Liver (tissue), 9 donors: ENCODE results near the gene TIGD1. TPM values are rescaled to one million over a fixed set of nuclear protein-coding genes. Genes with fewer than 3 reads are reported as not detected.

Experiments
- DNase-seq: peaks from one replicate; pipeline ENCODE4 v3.0.0-alpha.2; 2017; ENCODE audit warnings: low spot score
- H3K27ac ChIP-seq, 2 donors: one replicate each; pipeline ENCODE4 v1.7.0; 2013; ENCODE audit warnings: inconsistent platforms in 2 of 2, low read length in 2 of 2, control low read depth in 1 of 2, low read depth in 1 of 2, mild to moderate bottlenecking in 1 of 2
- H3K27me3 ChIP-seq, 4 donors: one replicate each; pipeline versions ENCODE4 v1.6.1 to v1.7.0; 2013; ENCODE audit warnings: low read length in 3 of 4, inconsistent platforms in 1 of 4, mild to moderate bottlenecking in 1 of 4, moderate library complexity in 1 of 4; ENCODE audit not compliant: control insufficient read depth in 4 of 4, insufficient read depth in 4 of 4
- H3K36me3 ChIP-seq, 4 donors: one replicate each; pipeline versions ENCODE4 v1.6.1 to v1.7.0; 2013; ENCODE audit warnings: low read length in 3 of 4, mild to moderate bottlenecking in 3 of 4, low read depth in 1 of 4, moderate library complexity in 1 of 4; ENCODE audit not compliant: control insufficient read depth in 4 of 4, insufficient read depth in 3 of 4
- H3K4me1 ChIP-seq, 4 donors: one replicate each; pipeline versions ENCODE4 v1.6.1 to v1.7.0; 2013; ENCODE audit warnings: low read length in 3 of 4, mild to moderate bottlenecking in 3 of 4, moderate library complexity in 1 of 4; ENCODE audit not compliant: control insufficient read depth in 4 of 4, insufficient read depth in 4 of 4
- H3K4me3 ChIP-seq, 3 donors: one replicate each; pipeline versions ENCODE4 v1.6.1 to v1.7.0; 2013; ENCODE audit warnings: low read length in 3 of 3, control low read depth in 1 of 3, low read depth in 1 of 3, mild to moderate bottlenecking in 1 of 3
- H3K9ac ChIP-seq, 2 donors: one replicate each; pipeline ENCODE4 v1.7.0; 2013; ENCODE audit warnings: low read length in 2 of 2, mild to moderate bottlenecking in 2 of 2, moderate library complexity in 2 of 2, control low read depth in 1 of 2, low read depth in 1 of 2
- H3K9me3 ChIP-seq, 4 donors: one replicate each; pipeline versions ENCODE4 v1.6.1 to v1.7.0; 2013; ENCODE audit warnings: low read length in 3 of 4; ENCODE audit not compliant: control insufficient read depth in 4 of 4
- EGR1 ChIP-seq, 2 donors: IDR thresholded peaks; 2 replicates each; pipeline ENCODE4 v1.6.1; 2016 to 2018; ENCODE audit warnings: antibody characterized with exemption in 2 of 2, low read depth in 2 of 2
- FOXA1 ChIP-seq: IDR thresholded peaks from 2 replicates; pipeline ENCODE4 v1.6.1; 2016; ENCODE audit warnings: antibody characterized with exemption
- FOXA2 ChIP-seq: IDR thresholded peaks from 2 replicates; pipeline ENCODE4 v1.6.1; 2016; ENCODE audit warnings: antibody characterized with exemption
- GABPA ChIP-seq, 2 donors: IDR thresholded peaks in 1 of 2; conservative IDR thresholded peaks in 1 of 2; 2 replicates each; pipeline ENCODE4 v1.6.1; 2016; ENCODE audit warnings: antibody characterized with exemption in 2 of 2, mild to moderate bottlenecking in 1 of 2, moderate library complexity in 1 of 2
- HNF4A ChIP-seq, 2 donors: conservative IDR thresholded peaks; 2 replicates each; pipeline ENCODE4 v1.6.1; 2016; ENCODE audit warnings: antibody characterized with exemption in 2 of 2, mild to moderate bottlenecking in 2 of 2
- HNF4G ChIP-seq: IDR thresholded peaks from 2 replicates; pipeline ENCODE4 v1.6.1; 2016; ENCODE audit warnings: antibody characterized with exemption
- JUND ChIP-seq, 2 donors: IDR thresholded peaks; 2 replicates each; pipeline ENCODE4 v1.6.1; 2016; ENCODE audit warnings: antibody characterized with exemption in 2 of 2
- NR2F2 ChIP-seq: IDR thresholded peaks from 2 replicates; pipeline ENCODE4 v1.6.1; 2016; ENCODE audit warnings: antibody characterized with exemption
- RXRA ChIP-seq, 2 donors: IDR thresholded peaks; 2 replicates each; pipeline ENCODE4 v1.6.1; 2017 to 2018; ENCODE audit warnings: antibody characterized with exemption in 2 of 2, mild to moderate bottlenecking in 1 of 2
- SP1 ChIP-seq: IDR thresholded peaks from 2 replicates; pipeline ENCODE4 v1.6.1; 2018; ENCODE audit warnings: antibody characterized with exemption, mild to moderate bottlenecking
- TAF1 ChIP-seq: conservative IDR thresholded peaks from 2 replicates; pipeline ENCODE4 v1.6.1; 2016; ENCODE audit warnings: antibody characterized with exemption, mild to moderate bottlenecking
- YY1 ChIP-seq: IDR thresholded peaks from 2 replicates; pipeline ENCODE4 v1.6.1; 2016; ENCODE audit warnings: antibody characterized with exemption, mild to moderate bottlenecking
- WGBS: extraction: QIAGEN DNeasy Blood & Tissue Kit; methylation state at CpG from one replicate; pipeline ENCODE4 v1.1.7; 2013; 5-methylcytosine and 5-hydroxymethylcytosine counted together
- polyA plus RNA-seq, 2 donors: library from polyadenylated mRNA; stranded (reverse) in 1 of 2; unstranded in 1 of 2; fragments of 200-250 nt in 1 of 2; fragments of >200 nt in 1 of 2; fragmentation: Nextera tagmentation in 1 of 2; extraction: Ambion mirVana in 1 of 2; gene quantifications; one replicate each; pipeline versions ENCODE4 v1.2.1 to v1.2.3, GENCODE V29; 2013 to 2015
- total RNA-seq, 2 donors: library from RNA; depleted of rRNA; stranded (reverse); fragments of >200 nt; gene quantifications; one replicate each; pipeline ENCODE4 v1.2.3, GENCODE V29; 2014
- TF ChIP-seq, protein P1 (sequence below): IDR thresholded peaks from 2 replicates; pipeline ENCODE4 v1.6.1; 2016; ENCODE audit warnings: antibody characterized with exemption, mild to moderate bottlenecking
- TF ChIP-seq, protein P2 (sequence below): IDR thresholded peaks from 2 replicates; pipeline ENCODE4 v1.6.1; 2016; ENCODE audit warnings: antibody characterized with exemption
- TF ChIP-seq, protein P3 (sequence below): IDR thresholded peaks from 2 replicates; pipeline ENCODE4 v1.6.1; 2016; ENCODE audit warnings: antibody characterized with exemption
- TF ChIP-seq, protein P4 (sequence below): fragments of 150-350 bp; IDR thresholded peaks from 2 replicates; pipeline ENCODE4 v1.5.1; 2017; ENCODE audit warnings: improper control_type of control experiment, low read depth, low read length; ENCODE audit not compliant: missing input control
- donor health status: healthy.
- donor health status: healthy.
- donor health status: healthy.
- donor health status: healthy.
- donor health status: healthy.

Gene TIGD1
- total and polyA plus RNA-seq, 4 donors = 0.50 to 3.0 (median 1.7) TPM

DNA sequence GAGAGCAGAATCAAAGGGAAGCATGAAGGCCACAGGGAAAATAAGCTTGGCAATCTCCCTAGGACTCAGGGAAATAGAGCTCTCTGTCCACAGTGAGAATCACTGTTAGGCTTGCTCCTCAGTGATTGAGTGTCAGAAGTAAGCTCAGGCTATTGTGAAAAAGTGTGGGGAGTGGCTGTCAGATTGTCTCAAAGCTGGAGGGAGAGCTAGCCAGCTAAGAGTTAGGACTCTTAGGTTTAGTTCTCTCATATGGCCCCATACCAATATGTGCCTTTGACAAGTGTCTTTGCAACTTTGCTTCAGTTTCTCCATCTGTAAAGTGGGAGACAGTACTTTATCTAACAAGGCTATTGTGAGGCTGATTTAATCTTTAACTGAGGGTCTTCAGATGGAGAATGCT lies 17.4 kb upstream of the TIGD1 start:
- no peak for DNase-seq
- no peaks in the 10 kb centered on the region for H3K27me3 ChIP-seq
- peaks cover 9 to 59% (median 52%) of the 10 kb centered on the region in 4 donors for H3K36me3 ChIP-seq
- no peak overlapping the region for H3K27ac ChIP-seq
- H3K4me3 ChIP-seq = no peak overlapping the region
- TF ChIP-seq HNF4A (conservative IDR thresholded peaks at IDR 0.05) (no peak), FOXA1 (no peak), FOXA2 (no peak), JUND (IDR thresholded peaks at IDR 0.05) (no peak), HNF4G (no peak), GABPA (IDR thresholded peaks at IDR 0.05 in 1 of 2, conservative IDR thresholded peaks at IDR 0.05 in 1 of 2) (no peak), TAF1 (no peak), SP1 (no peak), NR2F2 (no peak), EGR1 (IDR thresholded peaks at IDR 0.05; ENCODE audit: low read depth in 2 of 2) (no peak), RXRA (IDR thresholded peaks at IDR 0.05) (no peak), YY1 (no peak)
- TF ChIP-seq, protein P1, sequence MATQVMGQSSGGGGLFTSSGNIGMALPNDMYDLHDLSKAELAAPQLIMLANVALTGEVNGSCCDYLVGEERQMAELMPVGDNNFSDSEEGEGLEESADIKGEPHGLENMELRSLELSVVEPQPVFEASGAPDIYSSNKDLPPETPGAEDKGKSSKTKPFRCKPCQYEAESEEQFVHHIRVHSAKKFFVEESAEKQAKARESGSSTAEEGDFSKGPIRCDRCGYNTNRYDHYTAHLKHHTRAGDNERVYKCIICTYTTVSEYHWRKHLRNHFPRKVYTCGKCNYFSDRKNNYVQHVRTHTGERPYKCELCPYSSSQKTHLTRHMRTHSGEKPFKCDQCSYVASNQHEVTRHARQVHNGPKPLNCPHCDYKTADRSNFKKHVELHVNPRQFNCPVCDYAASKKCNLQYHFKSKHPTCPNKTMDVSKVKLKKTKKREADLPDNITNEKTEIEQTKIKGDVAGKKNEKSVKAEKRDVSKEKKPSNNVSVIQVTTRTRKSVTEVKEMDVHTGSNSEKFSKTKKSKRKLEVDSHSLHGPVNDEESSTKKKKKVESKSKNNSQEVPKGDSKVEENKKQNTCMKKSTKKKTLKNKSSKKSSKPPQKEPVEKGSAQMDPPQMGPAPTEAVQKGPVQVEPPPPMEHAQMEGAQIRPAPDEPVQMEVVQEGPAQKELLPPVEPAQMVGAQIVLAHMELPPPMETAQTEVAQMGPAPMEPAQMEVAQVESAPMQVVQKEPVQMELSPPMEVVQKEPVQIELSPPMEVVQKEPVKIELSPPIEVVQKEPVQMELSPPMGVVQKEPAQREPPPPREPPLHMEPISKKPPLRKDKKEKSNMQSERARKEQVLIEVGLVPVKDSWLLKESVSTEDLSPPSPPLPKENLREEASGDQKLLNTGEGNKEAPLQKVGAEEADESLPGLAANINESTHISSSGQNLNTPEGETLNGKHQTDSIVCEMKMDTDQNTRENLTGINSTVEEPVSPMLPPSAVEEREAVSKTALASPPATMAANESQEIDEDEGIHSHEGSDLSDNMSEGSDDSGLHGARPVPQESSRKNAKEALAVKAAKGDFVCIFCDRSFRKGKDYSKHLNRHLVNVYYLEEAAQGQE = no peak
- TF ChIP-seq, protein P2, sequence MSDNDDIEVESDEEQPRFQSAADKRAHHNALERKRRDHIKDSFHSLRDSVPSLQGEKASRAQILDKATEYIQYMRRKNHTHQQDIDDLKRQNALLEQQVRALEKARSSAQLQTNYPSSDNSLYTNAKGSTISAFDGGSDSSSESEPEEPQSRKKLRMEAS = no peak
- TF ChIP-seq, protein P3, sequence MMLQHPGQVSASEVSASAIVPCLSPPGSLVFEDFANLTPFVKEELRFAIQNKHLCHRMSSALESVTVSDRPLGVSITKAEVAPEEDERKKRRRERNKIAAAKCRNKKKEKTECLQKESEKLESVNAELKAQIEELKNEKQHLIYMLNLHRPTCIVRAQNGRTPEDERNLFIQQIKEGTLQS = no peak
- no peak overlapping the region for H3K9ac ChIP-seq
- H3K4me1 ChIP-seq = peaks cover 5 to 15% (median 14%) of the 10 kb centered on the region in 4 donors
- H3K9me3 ChIP-seq = no peaks in the 10 kb centered on the region

DNA sequence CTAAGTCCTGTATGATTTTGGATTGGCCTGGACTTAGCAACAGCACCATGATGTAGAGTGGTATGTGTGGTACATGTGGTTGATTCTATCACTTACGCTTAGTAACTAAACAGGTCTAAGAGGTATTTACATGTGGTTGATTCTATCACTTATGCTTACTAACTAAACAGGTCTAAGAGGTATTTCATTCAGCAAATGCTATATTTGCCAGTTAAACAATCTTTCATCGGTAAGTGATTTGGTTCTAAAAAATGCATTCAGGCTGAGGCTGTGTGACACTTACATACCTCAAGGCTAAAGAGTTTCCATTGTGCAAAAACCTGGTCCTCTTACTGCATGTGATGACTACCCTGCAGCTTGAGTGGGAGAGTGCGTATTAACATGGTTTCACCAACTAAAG lies 13.2 kb upstream of the TIGD1 start:
- H3K36me3 ChIP-seq = peaks cover 13 to 65% (median 55%) of the 10 kb centered on the region in 4 donors
- 79% methylated on average over 3 of the region's 3 CpGs for WGBS

More for the DNA sequence above, 13.2 kb upstream of the TIGD1 start:
- no peak for TF ChIP-seq SP1
- no peak for TF ChIP-seq HNF4G
- TF ChIP-seq GABPA (IDR thresholded peaks at IDR 0.05 in 1 of 2, conservative IDR thresholded peaks at IDR 0.05 in 1 of 2) = no peak
- TF ChIP-seq, protein P3 = no peak
- TF ChIP-seq YY1 = no peak
- TF ChIP-seq, protein P4, sequence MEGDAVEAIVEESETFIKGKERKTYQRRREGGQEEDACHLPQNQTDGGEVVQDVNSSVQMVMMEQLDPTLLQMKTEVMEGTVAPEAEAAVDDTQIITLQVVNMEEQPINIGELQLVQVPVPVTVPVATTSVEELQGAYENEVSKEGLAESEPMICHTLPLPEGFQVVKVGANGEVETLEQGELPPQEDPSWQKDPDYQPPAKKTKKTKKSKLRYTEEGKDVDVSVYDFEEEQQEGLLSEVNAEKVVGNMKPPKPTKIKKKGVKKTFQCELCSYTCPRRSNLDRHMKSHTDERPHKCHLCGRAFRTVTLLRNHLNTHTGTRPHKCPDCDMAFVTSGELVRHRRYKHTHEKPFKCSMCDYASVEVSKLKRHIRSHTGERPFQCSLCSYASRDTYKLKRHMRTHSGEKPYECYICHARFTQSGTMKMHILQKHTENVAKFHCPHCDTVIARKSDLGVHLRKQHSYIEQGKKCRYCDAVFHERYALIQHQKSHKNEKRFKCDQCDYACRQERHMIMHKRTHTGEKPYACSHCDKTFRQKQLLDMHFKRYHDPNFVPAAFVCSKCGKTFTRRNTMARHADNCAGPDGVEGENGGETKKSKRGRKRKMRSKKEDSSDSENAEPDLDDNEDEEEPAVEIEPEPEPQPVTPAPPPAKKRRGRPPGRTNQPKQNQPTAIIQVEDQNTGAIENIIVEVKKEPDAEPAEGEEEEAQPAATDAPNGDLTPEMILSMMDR = no peak
- no peak overlapping the region for H3K9ac ChIP-seq
- no peak overlapping the region for H3K4me3 ChIP-seq
- no peaks in the 10 kb centered on the region for H3K9me3 ChIP-seq
- H3K4me1 ChIP-seq = no peaks in the 10 kb centered on the region
- no peaks in the 10 kb centered on the region for H3K27me3 ChIP-seq
- no peak for DNase-seq
- no peak overlapping the region for H3K27ac ChIP-seq
